Kidney epithelial cell (primary cell): Measurements from ENCODE around the gene PPP4R1. TPM values are rescaled to one million over a fixed set of nuclear protein-coding genes. Genes with fewer than 3 reads are reported as not detected.

ENCODE experiments used
- DNase-seq: peaks from one replicate; pipeline ENCODE4 v3.0.0-alpha.2; 2010; ENCODE audit warnings: low read depth
- H3K27me3 ChIP-seq: 2 replicates; pipeline ENCODE4 v1.6.0; 2011; ENCODE audit warnings: low read length; ENCODE audit not compliant: control insufficient read depth, insufficient read depth
- H3K36me3 ChIP-seq: 2 replicates; pipeline ENCODE4 v1.5.1; 2011; ENCODE audit warnings: low read length; ENCODE audit not compliant: control insufficient read depth, insufficient read depth
- H3K4me3 ChIP-seq: 2 replicates; pipeline ENCODE4 v1.5.1; 2011; ENCODE audit warnings: low read depth, mild to moderate bottlenecking, control low read depth, low read length
- CTCF ChIP-seq: IDR thresholded peaks from 2 replicates; pipeline ENCODE4 v1.5.1; 2011; ENCODE audit warnings: mild to moderate bottlenecking, moderate library complexity, low read length, control low read depth, inconsistent platforms; ENCODE audit not compliant: insufficient read depth, poor library complexity, severe bottlenecking
- total RNA-seq: library from RNA; depleted of rRNA; stranded (reverse); fragments of >200 nt; gene quantifications from 2 replicates; pipeline ENCODE4 v1.2.3, GENCODE V29; 2015

The PPP4R1 gene
- total RNA-seq, 1 donor from 2014 or later: 83.8 TPM

GRCh38 chr18:9561759-9562158 is 52.6 kb downstream of the PPP4R1 start:
- no peak for TF ChIP-seq CTCF
- Histone ChIP-seq H3K4me3 (no peak overlapping the region), H3K36me3 (peaks cover 8% of the 10 kb centered on the region), H3K27me3 (no peaks in the 10 kb centered on the region)
- no peak for DNase-seq

GRCh38 chr18:9559253-9559652 is 55.1 kb downstream of the PPP4R1 start:
- peaks cover 8% of the 10 kb centered on the region for H3K36me3 ChIP-seq
- no peaks in the 10 kb centered on the region for H3K27me3 ChIP-seq
- H3K4me3 ChIP-seq: no peak overlapping the region
- no peak for DNase-seq
- no peak for TF ChIP-seq CTCF

- peaks cover 8% of the 10 kb centered on the region for H3K36me3 ChIP-seq
- H3K4me3 ChIP-seq: no peak overlapping the region
- H3K27me3 ChIP-seq: no peaks in the 10 kb centered on the region
- DNase-seq: no peak
- no peak for TF ChIP-seq CTCF
Measured at GRCh38 chr18:9558387-9559064, 55.8 kb downstream of the PPP4R1 start.

DNA sequence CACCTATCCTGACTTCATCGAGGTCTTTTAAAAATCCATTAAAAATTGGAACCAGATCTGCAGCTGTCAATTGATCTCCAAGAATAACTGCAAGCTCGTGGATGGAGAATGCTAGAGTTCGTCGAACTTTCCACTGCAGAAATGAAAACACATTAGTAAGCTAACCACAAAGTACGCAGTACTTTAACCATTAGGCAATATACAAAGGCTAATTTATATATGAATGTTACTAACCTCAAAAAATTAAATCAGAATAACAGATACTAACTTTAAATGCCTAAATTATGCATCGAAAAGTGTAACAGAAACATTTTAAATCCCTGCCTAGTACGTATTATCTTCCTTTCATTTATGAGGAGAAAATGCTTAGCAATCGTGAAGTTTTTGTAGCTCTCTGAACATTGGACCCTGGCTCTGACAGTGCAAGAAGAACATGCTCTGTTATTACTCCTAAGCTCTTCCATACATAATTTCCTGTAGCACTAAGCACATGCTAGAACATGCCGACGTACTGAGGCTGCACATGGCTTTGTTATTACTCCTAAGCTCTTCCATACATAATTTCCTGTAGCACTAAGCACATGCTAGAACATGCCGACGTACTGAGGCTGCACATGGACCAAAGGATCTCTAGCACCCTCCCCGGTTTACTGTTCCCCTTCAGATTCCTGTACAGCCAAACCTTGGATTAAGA is 57.0 kb downstream of the PPP4R1 start:
- TF ChIP-seq CTCF: no peak
- Histone ChIP-seq H3K36me3 (peaks cover 6% of the 10 kb centered on the region), H3K27me3 (no peaks in the 10 kb centered on the region), H3K4me3 (no peak overlapping the region)
- DNase-seq: no peak

DNA sequence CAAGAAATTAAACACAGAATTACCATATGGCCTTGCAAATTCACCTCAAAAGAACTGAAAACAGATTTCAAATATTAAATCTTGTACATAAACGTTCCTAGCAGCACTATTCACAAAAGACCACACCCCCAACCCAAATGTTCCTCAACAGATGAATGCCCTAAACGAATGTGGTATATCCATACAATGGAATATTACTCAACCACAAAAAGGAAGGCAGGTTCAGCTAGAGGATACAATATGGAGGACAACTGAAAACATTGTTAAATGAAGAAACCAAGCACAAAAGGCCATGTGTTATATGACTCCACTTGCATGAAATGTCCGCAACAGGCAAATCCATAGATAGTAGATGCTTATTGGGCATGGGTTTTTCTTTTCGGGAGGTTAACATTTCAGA is 61.7 kb downstream of the PPP4R1 start:
- no peak for DNase-seq
- Histone ChIP-seq H3K27me3 (no peaks in the 10 kb centered on the region), H3K4me3 (no peak overlapping the region), H3K36me3 (peaks cover 1% of the 10 kb centered on the region)
- no peak for TF ChIP-seq CTCF

DNA sequence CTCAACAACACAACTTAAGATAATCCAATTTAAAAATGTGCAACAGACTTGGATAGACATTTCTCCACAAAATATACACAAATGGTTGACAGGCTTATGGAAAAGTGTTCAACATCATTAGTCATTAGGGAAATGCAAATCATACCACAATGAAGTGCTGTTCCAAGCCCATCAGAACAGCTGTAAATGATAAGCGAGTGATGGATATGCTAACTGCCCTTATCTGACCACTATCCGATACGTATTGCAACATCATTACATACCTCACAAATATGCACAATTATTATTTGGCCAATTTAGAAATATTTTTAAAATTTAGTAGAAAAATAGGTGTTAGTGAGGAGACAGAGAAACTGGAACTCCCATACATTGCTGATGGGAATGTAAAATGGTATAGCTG is 62.2 kb downstream of the PPP4R1 start:
- no peak for TF ChIP-seq CTCF
- Histone ChIP-seq H3K36me3 (peaks cover 1% of the 10 kb centered on the region), H3K4me3 (no peak overlapping the region), H3K27me3 (no peaks in the 10 kb centered on the region)
- DNase-seq: no peak
